ENCODE data around the gene SEC23A.

Gene SEC23A

GRCh38 chr14:38987781-38988180, 115.3 kb downstream of the SEC23A start:
- DNase-seq, result no peak

- DNase-seq, result no peak
Observed at GRCh38 chr14:38982837-38983236, 120.2 kb downstream of the SEC23A start.

- no peak for DNase-seq
Observed at GRCh38 chr14:38982278-38982677, 120.8 kb downstream of the SEC23A start.
